ENCODE measurements around the gene ARMC7. TPM values are rescaled to one million over a fixed set of nuclear protein-coding genes. Genes with fewer than 3 reads are reported as not detected.

ARMC7 gene
- total and polyA plus RNA-seq, 2 of the 13 experiments (the other 11 are each of a cell fraction or from before 2014, with no cell fraction given), result 3.9 to 4.2 TPM

GRCh38 chr17:75131278-75132017 is 21.7 kb downstream of the ARMC7 start, which contains the start of gene NT5C (continued):
- TF ChIP-seq ZNF570 (CRISPR knock-in tag; IDR thresholded peaks at IDR 0.05; ENCODE audit: borderline replicate concordance) (peak; percentile 76; the same call in 1 of the 2 replicates), ZNF234 (CRISPR knock-in tag; conservative IDR thresholded peaks at IDR 0.05) (no peak), ERF (CRISPR knock-in tag; IDR thresholded peaks at IDR 0.05) (peak; percentile 70; the same call in 1 of the 2 replicates), ZNF597 (CRISPR knock-in tag; IDR thresholded peaks at IDR 0.05) (no peak), TOPORS (CRISPR knock-in tag; IDR thresholded peaks at IDR 0.05) (no peak; the same call in 1 of the 2 replicates), MAFG (CRISPR knock-in tag; IDR thresholded peaks at IDR 0.05) (no peak), ZNF431 (CRISPR knock-in tag; IDR thresholded peaks at IDR 0.05; ENCODE audit: borderline replicate concordance, low read depth) (peak; percentile 54; the same call in 1 of the 2 replicates), ISL2 (CRISPR knock-in tag; IDR thresholded peaks at IDR 0.05) (0 out of 2 replicates have a peak, but pooled peaks have one; percentile 12), ZNF605 (CRISPR knock-in tag; IDR thresholded peaks at IDR 0.05) (peak; percentile 49; the same call in 1 of the 2 replicates), GTF3A (CRISPR knock-in tag; conservative IDR thresholded peaks at IDR 0.05) (no peak; the same call in 1 of the 2 replicates), ZNF576 (CRISPR knock-in tag; IDR thresholded peaks at IDR 0.05) (peak; percentile 78; the same call in 1 of the 2 replicates), ZNF136 (CRISPR knock-in tag; IDR thresholded peaks at IDR 0.05; ENCODE audit: low read depth) (no peak; the same call in 1 of the 2 replicates), ZNF709 (CRISPR knock-in tag; IDR thresholded peaks at IDR 0.05) (peak; percentile 96), ZNF644 (CRISPR knock-in tag; IDR thresholded peaks at IDR 0.05; ENCODE audit: low read depth) (no peak), ZNF629 (CRISPR knock-in tag; conservative IDR thresholded peaks at IDR 0.05) (no peak), SMARCC2 (IDR thresholded peaks at IDR 0.05) (no peak), ZUFSP (CRISPR knock-in tag; IDR thresholded peaks at IDR 0.05; ENCODE audit: borderline replicate concordance) (0 out of 2 replicates have a peak, but pooled peaks have one; percentile 87), BHLHE40 (IDR thresholded peaks at IDR 0.05; ENCODE audit: low read length) (peak; percentile 97), MZF1 (CRISPR knock-in tag; IDR thresholded peaks at IDR 0.05; ENCODE audit: borderline replicate concordance) (no peak), RXRB (CRISPR knock-in tag; IDR thresholded peaks at IDR 0.05; ENCODE audit: borderline replicate concordance) (peak; percentile 47; the same call in 1 of the 2 replicates), ZNF124 (CRISPR knock-in tag; IDR thresholded peaks at IDR 0.05) (no peak; the same call in 1 of the 2 replicates), ZNF784 (CRISPR knock-in tag; IDR thresholded peaks at IDR 0.05; ENCODE audit: borderline replicate concordance) (peak; percentile 83; the same call in 1 of the 2 replicates), ZNF205 (CRISPR knock-in tag; IDR thresholded peaks at IDR 0.05) (peak; percentile 86; the same call in 1 of the 2 replicates), ZNF496 (CRISPR knock-in tag; IDR thresholded peaks at IDR 0.05; ENCODE audit: insufficient replicate concordance) (no peak), RBM39 (IDR thresholded peaks at IDR 0.05; ENCODE audit: low read depth, low read length, poor library complexity, severe bottlenecking) (peak; percentile 86)
